HG03571 (cell line): ENCODE data around the gene KLK1.
"Not testable (repeated sequence)": the region's sequence is repeated elsewhere in the genome, so short reads cannot be mapped to it uniquely, and the experiment has no call there.

ENCODE experiments used
- ATAC-seq: cut with Tn5 transposase; IDR thresholded peaks from one replicate; pipeline ENCODE4 v1.9.1; 2021; ENCODE audit not compliant: unreplicated experiment

The KLK1 gene

DNA sequence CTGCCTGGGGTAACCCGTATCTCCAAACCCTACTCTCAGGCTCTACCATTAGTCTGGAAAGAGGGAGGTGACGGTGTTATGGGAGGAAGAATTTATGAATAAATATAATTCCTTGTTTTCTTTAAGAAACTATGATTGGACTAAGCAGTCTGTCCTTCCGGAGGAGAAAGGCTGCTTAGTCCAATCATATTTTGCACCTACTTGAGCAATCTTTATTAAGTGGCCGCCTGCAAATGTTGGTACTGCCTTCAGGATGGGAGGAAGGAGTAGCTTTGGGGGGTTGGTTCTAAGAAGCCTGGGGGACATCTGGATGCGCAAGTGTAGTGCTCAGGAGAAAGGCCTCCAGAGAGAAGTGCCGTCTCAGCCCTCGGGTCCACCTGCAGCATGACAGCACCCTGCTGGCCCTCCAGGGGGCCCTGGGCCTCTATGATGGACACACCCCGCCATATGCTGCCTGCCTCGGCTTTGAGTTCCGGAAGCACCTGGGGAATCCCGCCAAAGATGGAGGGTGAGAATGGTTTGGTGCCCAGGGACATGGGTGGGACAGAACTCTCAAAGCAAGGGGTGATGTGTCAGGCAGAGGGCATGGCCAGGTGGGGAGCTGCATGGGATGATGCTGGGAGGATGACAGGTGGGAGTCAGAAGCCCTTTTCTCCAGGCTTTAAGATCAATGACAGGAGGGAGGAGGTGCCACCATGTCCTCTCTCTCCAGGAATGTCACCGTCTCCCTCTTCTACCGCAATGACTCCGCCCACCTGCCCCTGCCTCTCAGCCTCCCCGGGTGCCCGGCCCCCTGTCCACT, 29.3 kb downstream of the KLK1 start:
- no peak for ATAC-seq

- no peak for ATAC-seq
Measured at GRCh38 chr19:50793558-50794065, 30.0 kb downstream of the KLK1 start.

- no peak for ATAC-seq
Measured at GRCh38 chr19:50792272-50793250, 31.0 kb downstream of the KLK1 start.

- no peak for ATAC-seq
Measured at GRCh38 chr19:50791594-50792271, 31.9 kb downstream of the KLK1 start.

DNA sequence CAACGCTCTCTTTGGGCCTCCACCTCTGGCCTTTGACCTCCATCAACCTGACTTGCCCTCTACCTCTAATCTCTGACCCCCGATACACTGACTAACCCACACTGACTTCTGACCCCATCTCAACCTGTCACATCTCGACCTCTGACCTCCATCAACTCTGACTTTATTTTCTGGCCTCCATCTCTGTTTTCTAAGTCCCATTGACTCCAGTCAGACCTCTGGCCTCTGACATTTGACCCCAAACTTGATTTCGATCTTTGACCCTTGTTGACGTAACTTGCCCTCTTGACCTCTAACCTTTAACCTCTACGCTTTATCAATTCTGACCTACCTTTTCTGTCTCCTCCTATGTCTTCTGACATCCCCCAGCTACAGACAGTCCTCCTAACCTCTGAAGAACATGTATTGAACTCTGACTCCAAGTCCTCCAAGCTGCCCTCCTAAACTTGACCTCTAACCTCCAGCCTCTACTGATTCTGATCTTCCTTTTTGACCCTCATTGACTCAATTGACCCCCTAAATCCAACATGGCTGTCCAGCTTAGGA, 32.6 kb downstream of the KLK1 start:
- no peak for ATAC-seq

DNA sequence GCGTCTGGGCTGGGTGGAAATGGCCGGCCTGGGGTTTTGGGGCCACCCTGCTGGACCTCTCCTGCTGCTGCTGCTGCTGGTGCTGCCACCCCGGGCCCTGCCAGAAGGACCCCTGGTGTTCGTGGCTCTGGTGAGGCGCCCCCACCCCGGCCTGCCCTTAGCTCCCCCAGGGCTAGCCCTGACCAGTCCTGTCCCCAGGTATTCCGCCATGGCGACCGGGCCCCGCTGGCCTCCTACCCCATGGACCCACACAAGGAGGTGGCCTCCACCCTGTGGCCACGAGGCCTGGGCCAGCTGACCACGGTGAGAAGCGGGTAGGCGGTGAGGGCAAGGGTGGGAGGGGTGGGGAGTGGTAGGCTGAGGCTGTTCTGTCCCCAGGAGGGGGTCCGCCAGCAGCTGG, 33.2 kb downstream of the KLK1 start, which contains the start of gene ACP4:
Gene ACP4, plus strand, starts transcription at position 20 of the 400 bp plus-strand sequence. Its CDS starts 0 bp downstream, at position 20.
- ATAC-seq, result no peak

- ATAC-seq, result no peak
Measured at GRCh38 chr19:50785329-50785728, 38.3 kb downstream of the KLK1 start.

DNA sequence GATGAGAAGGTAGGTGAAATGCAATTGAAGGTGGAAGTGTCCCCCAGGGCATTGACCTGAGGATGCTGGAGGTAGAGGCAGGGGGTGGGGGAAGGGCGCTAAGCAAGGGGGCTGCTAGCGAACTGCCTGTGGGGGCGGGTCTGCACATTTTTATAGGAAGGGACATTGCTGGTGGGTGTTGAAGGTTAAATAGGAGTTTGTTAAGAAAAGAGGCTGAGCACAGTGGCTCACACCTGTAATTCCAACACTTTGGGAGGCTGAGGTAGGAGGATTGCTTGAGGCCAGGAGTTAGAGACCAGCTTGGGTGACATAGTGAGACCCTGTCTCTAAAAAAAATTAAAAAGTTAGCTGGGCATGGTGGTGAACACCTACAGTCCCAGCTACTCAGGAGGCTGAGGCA, 38.9 kb downstream of the KLK1 start:
- no peak for ATAC-seq

GRCh38 chr19:50783848-50784152, 39.8 kb downstream of the KLK1 start:
- ATAC-seq, result not testable (repeated sequence)

GRCh38 chr19:50780753-50781435, 42.7 kb downstream of the KLK1 start:
- ATAC-seq, result no peak

DNA sequence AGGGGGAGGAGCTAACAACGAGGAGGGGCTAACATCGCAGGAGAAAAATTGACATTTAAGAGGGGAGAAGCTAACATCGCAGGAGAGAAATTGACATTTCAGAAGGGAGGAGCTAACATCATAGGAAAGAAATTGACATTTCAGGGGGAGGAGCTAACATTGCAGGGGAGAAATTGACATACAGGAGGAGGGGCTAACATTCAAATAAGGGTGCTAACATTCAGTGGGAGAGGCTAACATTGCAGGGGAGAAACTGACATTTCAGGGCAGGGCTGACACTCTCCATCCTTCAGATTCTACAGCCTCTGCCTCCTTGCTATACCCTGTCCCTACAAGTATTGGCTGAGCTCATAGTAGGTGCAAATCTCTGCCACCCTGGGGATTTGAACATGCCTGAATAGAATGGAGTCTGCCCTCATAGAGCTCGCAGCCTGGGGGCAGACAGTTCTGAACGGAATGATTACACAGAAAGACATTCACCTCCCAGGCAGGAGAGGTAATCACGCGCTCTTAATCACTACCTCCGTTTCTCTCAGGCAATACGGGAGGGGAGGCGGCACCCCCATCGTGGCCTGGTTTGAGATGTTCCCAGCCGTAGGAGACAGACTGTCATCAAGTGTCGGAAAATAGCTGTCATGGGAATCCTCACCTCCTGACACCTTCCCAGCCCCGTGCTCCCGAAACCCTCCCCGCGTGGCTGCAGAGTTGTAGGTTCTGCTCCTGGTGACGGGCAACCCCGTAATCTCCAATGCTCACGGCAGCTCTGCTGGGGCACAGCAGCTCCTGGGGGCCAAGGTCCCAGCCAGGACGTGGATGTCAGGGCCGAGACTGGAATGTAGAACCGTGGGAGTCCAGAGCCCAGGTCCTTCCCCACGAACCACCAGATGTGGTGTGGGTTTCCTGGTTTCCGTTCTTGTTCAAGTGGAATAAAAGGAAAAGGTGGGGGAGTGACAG, 43.8 kb downstream of the KLK1 start:
- no peak for ATAC-seq

DNA sequence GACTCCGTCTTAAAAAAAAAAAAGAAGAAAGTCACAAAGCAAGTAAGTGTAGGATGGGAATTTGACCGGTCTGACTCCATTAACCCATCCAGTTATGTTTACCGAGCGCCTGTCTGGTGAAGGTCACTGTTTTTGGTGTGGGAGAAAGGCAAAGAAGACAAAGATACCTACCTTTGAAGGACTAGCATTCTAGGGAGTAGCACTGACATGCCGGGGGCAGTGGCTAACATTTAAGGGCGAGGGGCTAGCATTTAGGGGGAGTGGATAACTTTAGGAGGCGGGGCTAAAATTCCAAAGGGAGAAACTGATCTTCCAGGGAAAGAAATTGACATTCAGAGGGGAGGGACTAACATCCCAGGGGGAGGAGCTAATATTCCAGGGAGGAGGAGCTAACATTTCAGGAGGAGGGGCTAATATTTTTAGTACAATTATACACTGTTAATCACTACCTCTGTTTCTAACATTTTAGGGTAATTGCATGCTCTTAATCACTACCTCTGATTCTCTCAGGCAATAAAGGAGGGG, 44.6 kb downstream of the KLK1 start:
- ATAC-seq, result no peak

DNA sequence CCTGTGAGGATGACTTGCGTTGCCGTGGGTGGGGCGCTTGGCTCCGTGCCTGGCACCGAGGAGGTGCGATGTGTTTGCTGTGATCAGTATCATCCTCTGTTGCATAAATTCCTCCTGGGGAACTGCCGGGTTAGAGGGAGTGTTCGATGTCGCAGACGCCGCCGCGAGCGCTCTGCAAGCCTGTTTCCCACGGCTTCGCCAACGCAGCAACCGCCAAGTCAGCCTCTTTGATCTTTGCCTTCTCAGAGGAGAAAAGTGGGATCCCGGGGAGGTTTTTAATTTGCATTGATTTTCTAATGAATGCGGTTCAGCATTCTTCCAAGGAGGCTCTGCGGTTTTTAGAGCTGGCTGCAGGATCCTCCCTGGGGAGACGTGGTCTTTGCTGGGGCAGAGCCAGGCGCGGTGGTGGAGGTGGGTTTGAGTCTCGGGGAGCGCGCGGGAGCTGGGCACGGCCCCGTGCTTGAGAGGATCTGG, 45.7 kb downstream of the KLK1 start:
- no peak for ATAC-seq

- no peak for ATAC-seq
Measured at GRCh38 chr19:50777261-50777660, 46.3 kb downstream of the KLK1 start.

GRCh38 chr19:50776131-50776530, 47.5 kb downstream of the KLK1 start:
- no peak for ATAC-seq

GRCh38 chr19:50773454-50773853, 50.1 kb downstream of the KLK1 start:
- ATAC-seq, result not testable (repeated sequence)

DNA sequence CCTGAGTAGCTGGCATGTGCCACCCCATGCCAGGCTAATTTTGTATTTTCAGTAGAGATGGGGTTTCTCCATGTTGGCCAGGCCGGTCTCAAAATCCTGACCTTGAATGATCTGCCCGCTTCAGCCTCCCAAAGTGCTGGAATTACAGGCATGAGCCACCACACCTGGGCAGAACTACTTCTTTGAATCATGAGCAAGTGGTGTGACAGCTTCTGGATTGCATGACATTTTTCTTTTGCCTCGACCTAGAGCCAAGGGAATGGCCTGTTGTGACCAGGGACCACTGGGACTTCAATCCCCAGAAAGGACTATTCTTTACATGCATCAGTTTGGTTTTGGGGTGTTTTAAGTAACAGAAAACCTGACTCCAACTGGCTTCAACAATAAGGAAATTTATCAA, 50.7 kb downstream of the KLK1 start:
- ATAC-seq, result not testable (repeated sequence)

GRCh38 chr19:50772476-50772875, 51.1 kb downstream of the KLK1 start:
- ATAC-seq, result no peak

DNA sequence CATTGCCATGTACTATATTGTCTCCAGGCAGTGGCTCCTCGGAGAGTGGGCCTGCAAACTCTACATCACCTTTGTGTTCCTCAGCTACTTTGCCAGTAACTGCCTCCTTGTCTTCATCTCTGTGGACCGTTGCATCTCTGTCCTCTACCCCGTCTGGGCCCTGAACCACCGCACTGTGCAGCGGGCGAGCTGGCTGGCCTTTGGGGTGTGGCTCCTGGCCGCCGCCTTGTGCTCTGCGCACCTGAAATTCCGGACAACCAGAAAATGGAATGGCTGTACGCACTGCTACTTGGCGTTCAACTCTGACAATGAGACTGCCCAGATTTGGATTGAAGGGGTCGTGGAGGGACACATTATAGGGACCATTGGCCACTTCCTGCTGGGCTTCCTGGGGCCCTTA, 52.7 kb downstream of the KLK1 start:
- ATAC-seq, result no peak
